Stimulated activated effector memory CD8-positive, alpha-beta T cell treated with anti-CD3 and anti-CD28 coated beads, Interleukin-12 subunit alpha, Interleukin-12 subunit beta, amount 100 ng/mL, for 72 hours (primary cell): ENCODE measurements around the gene KCNMA1.

Source experiments
- ATAC-seq: fragments of 150-1000 bp; cut with Tn5 transposase; 2 replicates; pipeline ENCODE4 v1.10.0; 2021
- DNase-seq, 2 donors: peaks; one replicate each; pipeline ENCODE4 v3.0.0; 2021 to 2022; ENCODE audit warnings: low spot score in 2 of 2
- H3K27ac Mint-ChIP-seq: one replicate; pipeline ENCODE4 v1.8.0; 2022; ENCODE audit warnings: mild to moderate bottlenecking, mixed read lengths
- H3K36me3 Mint-ChIP-seq: one replicate; pipeline ENCODE4 v1.8.0; 2022; ENCODE audit warnings: mild to moderate bottlenecking, mixed read lengths
- H3K4me1 Mint-ChIP-seq: one replicate; pipeline ENCODE4 v1.8.0; 2022; ENCODE audit warnings: mixed read lengths
- H3K4me3 Mint-ChIP-seq: one replicate; pipeline ENCODE4 v1.8.0; 2022; ENCODE audit warnings: mild to moderate bottlenecking, mixed read lengths
- H3K9me3 Mint-ChIP-seq: one replicate; pipeline ENCODE4 v1.8.0; 2022; ENCODE audit warnings: mixed read lengths

The KCNMA1 gene

DNA sequence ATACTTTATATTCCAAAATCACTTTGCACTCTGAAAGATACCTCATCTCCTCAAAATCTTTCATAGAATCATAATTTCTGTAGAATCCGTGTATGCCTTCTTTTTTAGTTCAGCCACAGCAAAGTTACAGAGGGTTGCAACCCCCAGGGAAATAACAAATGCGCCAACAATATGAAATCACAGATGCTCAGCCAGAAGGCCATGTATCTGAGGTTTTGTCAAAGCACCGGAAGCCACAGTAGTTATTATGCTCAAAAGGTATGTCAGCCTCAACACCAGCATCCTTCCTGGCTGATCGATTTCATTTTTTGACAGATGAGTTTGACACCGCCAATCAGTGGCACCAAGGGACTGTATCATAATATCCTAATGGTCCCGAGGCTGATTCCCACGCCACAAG is 204.1 kb downstream of the KCNMA1 start:
- Mint-ChIP-seq H3K4me1 (no peaks in the 10 kb centered on the region), H3K4me3 (no peak overlapping the region), H3K27ac (no peak overlapping the region), H3K36me3 (no peaks in the 10 kb centered on the region), H3K9me3 (no peaks in the 10 kb centered on the region)
- DNase-seq = no peak
- ATAC-seq = no peak

DNA sequence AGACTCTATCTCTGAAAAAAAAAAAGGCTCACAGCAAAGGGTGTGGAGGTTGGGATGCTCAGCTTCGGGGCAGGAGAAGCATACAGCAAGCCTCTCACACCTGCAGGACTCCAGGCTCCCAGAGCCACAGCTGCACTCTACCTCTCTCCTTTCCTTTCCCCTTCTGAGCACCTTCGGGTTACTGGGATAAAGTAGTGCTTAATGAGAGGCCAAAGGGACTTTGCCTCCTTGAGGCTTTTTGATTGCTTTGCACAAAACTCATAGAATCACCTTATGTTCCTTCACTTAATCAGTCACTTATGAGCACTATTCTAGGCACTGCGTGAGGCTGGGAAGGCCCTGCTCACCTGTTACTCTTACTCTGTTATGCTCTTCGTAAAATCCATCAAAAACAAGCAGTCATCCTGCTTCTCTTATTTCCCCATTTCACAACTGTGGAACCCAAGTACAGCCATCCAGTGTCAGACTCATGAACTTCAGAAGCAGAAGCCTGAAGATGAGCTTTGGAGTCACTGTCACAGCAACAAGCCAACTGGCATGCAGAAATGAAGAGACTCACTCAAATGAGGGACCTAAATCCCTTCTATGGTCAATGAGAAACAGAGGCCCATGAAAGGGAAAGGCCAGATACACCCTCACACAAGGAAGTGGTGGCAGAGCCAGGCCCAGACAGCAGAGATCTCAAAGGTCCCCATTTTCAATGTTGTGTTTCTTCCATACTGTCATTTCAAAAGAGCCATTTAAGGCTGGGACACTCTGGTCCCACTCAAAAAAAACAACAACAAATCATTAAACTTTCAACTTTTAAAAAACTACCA is 205.4 kb downstream of the KCNMA1 start:
- Mint-ChIP-seq H3K36me3 (no peaks in the 10 kb centered on the region), H3K4me3 (no peak overlapping the region), H3K27ac (no peak overlapping the region), H3K9me3 (no peaks in the 10 kb centered on the region), H3K4me1 (no peaks in the 10 kb centered on the region)
- DNase-seq (no peak), ATAC-seq (no peak)

DNA sequence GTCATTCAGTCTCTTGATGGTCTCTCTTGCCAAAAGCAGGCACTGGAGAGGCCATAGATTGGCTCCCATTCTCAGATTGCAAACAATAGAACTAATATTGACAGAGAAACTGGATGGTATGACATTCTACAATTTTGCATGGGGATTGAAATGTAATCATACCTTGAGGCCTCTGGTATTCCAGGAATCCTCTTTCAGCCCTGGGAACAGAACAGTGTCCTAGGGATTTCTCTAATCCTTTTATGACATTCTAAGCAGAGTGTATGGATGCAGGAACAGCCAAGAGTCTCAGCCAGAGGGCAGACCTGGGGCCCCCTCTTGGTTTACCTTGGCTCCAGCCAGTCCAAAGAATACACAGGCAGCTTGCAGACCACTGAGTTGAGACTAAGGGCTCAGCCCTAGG is 206.4 kb downstream of the KCNMA1 start:
- Mint-ChIP-seq H3K4me1 (no peaks in the 10 kb centered on the region), H3K27ac (no peak overlapping the region), H3K9me3 (no peaks in the 10 kb centered on the region), H3K4me3 (no peak overlapping the region), H3K36me3 (no peaks in the 10 kb centered on the region)
- DNase-seq (no peak), ATAC-seq (no peak)

DNA sequence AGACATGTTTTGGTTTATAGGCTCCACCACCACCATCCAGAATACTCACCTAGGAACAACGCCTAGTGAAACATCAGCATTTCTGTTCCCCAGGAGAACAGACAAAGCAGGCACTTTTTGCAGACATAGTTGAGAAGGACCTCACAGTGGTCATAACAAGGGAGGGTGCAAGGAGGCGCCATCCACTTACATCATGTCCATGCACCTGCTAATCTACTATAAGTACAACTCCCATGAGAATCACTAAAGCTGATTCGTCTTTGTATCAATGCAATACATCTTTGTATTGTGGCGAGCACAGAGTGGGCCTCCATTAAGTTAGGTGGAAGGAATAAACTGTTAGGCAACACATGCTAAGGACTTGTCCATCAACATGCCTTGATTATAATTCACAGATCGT is 207.1 kb downstream of the KCNMA1 start:
- no peak for DNase-seq
- H3K4me3 Mint-ChIP-seq = no peak overlapping the region
- H3K4me1 Mint-ChIP-seq = no peaks in the 10 kb centered on the region
- no peak overlapping the region for H3K27ac Mint-ChIP-seq
- ATAC-seq = no peak
- no peaks in the 10 kb centered on the region for H3K9me3 Mint-ChIP-seq
- no peaks in the 10 kb centered on the region for H3K36me3 Mint-ChIP-seq

DNA sequence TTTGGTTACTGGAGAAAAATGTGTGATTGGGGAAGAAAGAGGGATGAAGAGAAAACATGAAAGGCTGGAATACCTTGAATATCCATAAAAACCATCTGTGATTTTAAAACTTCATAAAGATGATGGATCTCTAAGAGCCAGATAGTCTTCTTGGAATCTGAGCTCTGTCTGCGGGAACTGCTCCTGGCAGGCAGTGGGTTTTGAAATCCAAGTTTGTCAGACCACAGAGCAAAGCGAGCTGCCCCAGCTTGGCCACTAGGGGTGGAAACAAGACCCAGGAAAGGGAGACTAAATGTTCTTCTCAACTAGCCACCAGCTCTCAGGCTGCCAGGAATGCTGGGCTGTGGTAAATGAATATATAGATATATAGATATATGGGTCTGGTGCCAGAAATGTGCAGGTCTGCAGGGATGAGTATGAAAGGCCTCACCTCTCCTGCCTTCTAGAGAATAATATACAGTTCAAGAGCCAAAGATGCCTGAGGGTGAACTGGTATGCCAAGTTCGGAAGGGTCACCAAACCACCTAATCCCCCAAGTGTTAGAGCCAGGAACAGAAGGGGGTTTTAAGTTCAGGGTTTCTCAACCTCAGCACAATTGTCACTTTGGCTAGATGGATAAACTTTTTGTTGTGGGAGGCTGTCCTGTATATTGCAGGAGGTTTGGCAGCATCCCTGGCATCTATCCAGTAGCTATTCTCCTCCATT is 208.8 kb downstream of the KCNMA1 start:
- Mint-ChIP-seq H3K4me1 (no peaks in the 10 kb centered on the region), H3K9me3 (no peaks in the 10 kb centered on the region), H3K36me3 (no peaks in the 10 kb centered on the region), H3K4me3 (no peak overlapping the region), H3K27ac (no peak overlapping the region)
- no peak for ATAC-seq
- DNase-seq = no peak

DNA sequence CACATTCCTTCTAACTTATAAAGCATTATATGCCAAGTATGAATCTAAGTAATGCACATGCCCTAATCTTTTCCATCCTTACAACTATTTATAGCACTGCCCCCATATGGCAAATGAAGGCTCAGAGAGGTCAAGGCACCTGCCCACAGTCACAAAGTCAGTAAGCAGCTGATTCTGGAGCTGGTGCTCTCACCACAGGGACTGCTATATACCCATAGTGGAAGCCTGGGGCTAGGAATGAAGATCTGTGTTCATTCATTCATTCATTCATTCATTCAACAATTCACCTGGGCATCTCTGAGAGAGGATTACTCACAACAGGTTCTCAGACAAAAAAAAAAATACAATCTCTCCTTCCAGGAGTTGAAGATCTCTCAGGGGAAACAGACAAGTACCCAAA is 213.4 kb downstream of the KCNMA1 start:
- no peaks in the 10 kb centered on the region for H3K4me1 Mint-ChIP-seq
- DNase-seq (no peak), ATAC-seq (no peak)
- H3K9me3 Mint-ChIP-seq = no peaks in the 10 kb centered on the region
- H3K27ac Mint-ChIP-seq = no peak overlapping the region
- no peak overlapping the region for H3K4me3 Mint-ChIP-seq
- H3K36me3 Mint-ChIP-seq = no peaks in the 10 kb centered on the region

DNA sequence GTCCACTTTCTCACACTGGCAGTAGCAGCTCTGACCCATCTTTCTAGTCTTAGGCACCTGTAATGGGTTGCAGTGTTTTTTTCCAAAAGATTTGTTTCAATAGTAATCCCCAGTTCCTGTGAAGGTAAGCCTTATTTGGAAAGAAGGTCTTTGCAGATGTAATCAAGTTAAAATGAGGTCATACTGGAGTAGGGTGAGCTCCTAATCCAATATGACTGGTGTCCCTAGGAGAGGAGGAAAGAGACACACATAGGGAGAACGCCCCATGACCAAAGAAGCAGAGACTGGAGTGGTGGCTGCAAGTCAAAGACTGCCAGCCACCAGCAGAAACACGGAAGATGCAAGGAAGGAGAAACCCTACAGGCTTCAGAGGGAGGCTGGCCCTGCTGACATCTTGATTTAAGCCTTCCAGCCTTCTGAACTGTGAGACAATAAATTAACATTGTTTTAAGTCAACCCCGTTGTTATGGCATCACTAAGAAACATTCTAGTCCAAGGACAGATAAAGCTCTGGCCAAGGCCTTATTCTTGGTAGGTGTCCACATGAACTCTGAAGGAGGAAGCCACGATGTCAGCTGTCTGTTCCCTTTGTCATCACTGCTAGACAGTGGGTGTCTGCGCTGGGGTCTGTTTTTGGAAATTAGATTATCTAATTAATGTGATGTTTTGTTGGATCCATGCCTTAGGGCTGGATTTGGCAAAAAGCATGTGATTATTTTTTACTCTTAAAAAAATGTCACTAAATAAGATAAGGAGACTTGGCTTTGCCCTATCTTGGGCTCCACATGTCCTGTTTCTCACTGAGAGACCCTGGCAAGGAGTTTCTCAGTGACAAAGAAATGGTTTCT is 214.9 kb downstream of the KCNMA1 start:
- ATAC-seq (no peak), DNase-seq (no peak)
- Mint-ChIP-seq H3K36me3 (no peaks in the 10 kb centered on the region), H3K4me1 (no peaks in the 10 kb centered on the region), H3K27ac (no peak overlapping the region), H3K4me3 (no peak overlapping the region), H3K9me3 (no peaks in the 10 kb centered on the region)

DNA sequence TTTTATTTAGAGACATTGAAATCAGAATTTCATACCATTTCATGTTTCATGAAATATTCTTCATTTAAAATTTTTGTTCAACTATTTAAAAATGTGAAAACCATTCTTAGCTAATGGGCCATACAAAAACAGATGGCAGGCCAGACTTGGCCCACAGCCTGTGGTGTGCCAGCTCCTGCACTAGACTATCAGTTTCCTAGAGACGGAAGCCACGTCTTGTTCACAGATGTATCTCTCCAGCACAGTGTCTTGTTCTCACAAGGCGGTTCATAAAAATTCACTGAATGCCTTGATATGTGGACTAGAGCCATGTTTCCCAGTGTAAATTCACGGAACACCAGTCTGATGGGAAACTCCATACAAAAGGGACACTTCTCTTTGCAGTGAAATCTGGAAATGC is 216.0 kb downstream of the KCNMA1 start:
- no peak for DNase-seq
- H3K9me3 Mint-ChIP-seq = no peaks in the 10 kb centered on the region
- no peak for ATAC-seq
- no peaks in the 10 kb centered on the region for H3K36me3 Mint-ChIP-seq
- no peak overlapping the region for H3K27ac Mint-ChIP-seq
- no peaks in the 10 kb centered on the region for H3K4me1 Mint-ChIP-seq
- no peak overlapping the region for H3K4me3 Mint-ChIP-seq

DNA sequence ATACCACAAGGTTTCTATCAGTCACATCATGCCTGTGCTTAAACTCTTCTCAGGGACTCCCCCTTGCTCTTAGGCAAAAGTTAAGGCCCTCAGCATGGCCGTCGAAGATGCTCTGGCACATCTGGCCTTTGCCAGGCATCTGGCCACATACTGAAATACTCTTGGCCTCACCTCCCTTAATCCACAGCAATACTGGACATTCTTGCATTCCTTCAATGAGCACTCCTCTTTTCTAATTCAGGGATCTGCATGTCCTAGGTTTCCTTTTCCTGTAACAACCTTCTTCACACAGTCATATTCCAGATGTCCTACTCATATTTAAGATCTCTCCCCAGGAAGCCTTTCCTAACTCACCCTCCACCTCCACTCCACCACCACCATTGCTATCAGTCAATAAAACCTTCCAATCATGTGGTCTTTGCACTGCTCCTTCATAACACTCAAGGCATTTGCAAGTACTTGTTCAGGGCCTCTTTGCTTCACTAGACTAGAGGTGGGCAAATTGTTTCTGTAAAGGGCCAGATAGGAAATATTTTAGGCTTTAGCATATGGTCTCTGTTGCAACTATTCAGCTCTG is 216.6 kb downstream of the KCNMA1 start:
- no peak overlapping the region for H3K4me3 Mint-ChIP-seq
- no peak for DNase-seq
- no peak for ATAC-seq
- H3K27ac Mint-ChIP-seq = no peak overlapping the region
- H3K36me3 Mint-ChIP-seq = no peaks in the 10 kb centered on the region
- H3K9me3 Mint-ChIP-seq = no peaks in the 10 kb centered on the region
- no peaks in the 10 kb centered on the region for H3K4me1 Mint-ChIP-seq

DNA sequence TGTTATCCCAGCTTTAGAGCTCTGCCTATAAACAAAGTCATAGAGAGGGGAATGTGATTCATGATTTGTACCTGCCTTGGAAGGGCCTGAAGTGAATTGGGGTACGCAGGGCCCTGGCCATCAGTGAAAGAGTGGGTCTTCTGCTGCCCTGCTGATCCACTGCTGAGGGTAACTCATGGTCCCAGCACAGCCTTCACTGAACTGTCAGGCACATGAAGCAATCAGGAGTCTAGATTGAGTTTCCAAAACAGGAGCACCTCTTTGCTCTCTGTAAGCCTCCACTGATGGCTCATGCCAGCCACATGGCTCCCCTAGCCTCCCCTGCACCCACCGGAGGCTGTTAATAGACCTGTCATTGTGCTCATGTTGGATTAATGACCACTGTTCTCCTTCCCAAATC is 217.6 kb downstream of the KCNMA1 start:
- ATAC-seq (no peak), DNase-seq (no peak)
- Mint-ChIP-seq H3K36me3 (no peaks in the 10 kb centered on the region), H3K4me3 (no peak overlapping the region), H3K27ac (no peak overlapping the region), H3K4me1 (no peaks in the 10 kb centered on the region), H3K9me3 (no peaks in the 10 kb centered on the region)

DNA sequence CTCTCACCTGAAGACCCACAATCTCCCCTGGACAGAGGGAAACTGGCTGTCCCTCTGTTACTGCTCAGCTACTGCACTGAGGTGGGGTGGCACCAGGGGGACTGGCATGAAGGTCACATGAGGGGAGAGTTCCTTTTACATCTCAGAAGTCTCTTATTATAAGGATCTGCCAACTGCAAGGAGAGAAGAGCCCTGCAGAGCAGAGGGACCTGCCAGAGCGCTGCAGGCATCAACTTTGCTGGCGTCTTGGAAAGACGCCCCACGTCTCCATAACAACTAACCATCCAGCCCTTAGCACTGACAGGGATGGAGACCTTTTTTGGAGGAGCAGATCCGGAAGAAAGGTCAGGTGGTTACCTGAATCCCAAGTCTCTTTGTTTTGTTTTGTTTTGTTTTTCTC is 218.6 kb downstream of the KCNMA1 start:
- Mint-ChIP-seq H3K4me3 (no peak overlapping the region), H3K27ac (no peak overlapping the region), H3K36me3 (no peaks in the 10 kb centered on the region), H3K9me3 (no peaks in the 10 kb centered on the region), H3K4me1 (no peaks in the 10 kb centered on the region)
- no peak for DNase-seq
- ATAC-seq = no peak

DNA sequence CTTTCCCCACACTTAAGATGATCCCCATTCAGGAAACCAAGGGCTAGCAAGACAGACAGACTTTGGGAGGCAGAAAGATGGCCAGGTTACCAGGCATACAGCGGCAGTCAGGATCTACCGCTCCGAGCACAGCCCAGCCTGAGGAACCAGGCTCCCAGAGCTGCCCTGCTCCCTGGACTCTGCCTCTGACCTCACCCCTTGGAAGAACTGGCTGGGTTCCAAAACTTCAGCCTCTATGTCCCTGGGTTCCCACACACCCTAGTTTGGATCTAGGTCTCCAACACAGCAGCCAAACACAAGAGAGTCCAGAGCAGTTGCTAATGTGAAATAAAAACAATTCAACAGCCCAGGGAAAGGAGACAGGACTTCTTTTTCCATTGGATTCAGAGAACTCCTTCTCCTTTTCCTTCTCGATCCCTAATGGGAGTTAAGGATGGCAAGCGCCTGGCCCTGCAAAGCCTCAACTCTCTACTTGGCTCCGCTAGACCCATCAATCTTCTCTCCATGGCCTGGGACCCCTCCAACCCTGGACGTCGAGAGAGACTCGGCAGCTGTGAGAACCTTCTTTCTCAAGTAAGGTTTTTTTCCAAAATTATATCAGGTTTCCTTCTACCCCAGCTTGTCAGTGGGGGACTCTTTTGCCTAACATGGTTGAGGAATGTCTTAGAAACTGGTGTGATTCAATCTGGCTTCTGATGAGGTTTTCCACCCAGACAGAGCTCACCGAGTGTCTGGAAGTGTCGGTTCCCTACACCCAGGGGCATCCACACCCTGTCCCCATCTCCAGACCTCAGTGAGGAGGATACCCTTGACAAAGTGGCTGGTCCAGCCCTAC is 219.6 kb downstream of the KCNMA1 start:
- DNase-seq = no peak
- ATAC-seq = no peak
- no peaks in the 10 kb centered on the region for H3K9me3 Mint-ChIP-seq
- H3K4me3 Mint-ChIP-seq = no peak overlapping the region
- no peaks in the 10 kb centered on the region for H3K36me3 Mint-ChIP-seq
- H3K4me1 Mint-ChIP-seq = no peaks in the 10 kb centered on the region
- no peak overlapping the region for H3K27ac Mint-ChIP-seq

DNA sequence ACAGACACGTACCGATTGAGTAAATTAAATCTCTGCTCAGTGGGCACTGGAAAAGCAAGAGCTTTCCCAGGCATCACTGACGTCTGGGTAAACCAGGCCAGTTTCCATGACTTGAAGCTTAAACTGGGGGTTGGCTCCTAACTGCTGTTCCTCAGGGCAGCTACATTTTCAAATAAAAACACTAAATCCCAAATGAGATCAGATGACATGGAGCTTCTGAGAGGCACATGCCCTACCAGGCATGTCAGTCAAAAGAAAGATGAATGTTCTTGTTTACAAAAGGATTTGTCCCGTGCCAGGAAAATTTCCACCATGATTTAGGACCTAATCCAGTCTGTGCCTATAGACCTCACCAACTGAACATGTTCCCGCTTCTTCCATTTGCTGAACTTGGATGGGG is 220.2 kb downstream of the KCNMA1 start:
- ATAC-seq = no peak

DNA sequence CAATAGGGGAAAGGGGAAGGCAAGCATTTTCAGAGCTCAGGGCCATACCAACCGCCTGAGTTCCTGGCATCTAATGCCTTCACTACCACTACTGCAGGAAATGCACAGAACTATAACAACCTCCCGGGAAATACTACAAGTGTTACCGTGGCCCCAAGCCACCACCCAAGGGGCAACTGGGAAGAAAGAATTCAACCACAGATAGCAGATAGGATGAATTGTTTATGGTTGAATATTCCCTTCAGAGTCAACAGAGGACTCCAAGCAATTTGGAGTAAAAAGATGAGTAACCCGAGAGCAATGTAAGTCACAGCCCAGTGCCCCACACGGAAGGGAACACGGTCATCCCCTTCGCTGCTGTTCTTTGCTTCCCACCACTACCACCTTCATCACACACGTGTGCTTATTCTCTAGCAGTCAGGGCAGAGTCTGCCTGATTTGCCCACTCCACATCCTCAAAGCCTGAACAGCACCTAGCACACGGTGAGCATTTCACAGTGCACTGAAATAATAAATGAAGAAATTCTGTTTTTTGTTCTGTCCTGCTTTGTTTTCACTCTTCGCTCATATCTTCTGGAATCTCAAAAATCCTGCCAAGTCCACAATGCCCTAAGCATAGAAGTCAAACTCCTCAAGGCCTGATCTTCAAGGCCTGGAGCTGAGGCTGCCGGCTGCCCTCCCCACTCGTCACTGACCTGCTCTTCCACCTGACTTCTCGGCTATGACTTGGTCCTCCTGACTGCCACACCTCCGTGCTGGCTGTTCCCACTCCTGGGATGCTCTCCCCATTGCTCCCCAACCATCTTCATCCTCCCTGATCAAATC is 221.1 kb downstream of the KCNMA1 start:
- no peak overlapping the region for H3K27ac Mint-ChIP-seq
- H3K9me3 Mint-ChIP-seq = no peaks in the 10 kb centered on the region
- no peaks in the 10 kb centered on the region for H3K4me1 Mint-ChIP-seq
- no peak for ATAC-seq
- no peak overlapping the region for H3K4me3 Mint-ChIP-seq
- no peak for DNase-seq
- no peaks in the 10 kb centered on the region for H3K36me3 Mint-ChIP-seq

More for the DNA sequence above, 220.2 kb downstream of the KCNMA1 start:
- H3K36me3 Mint-ChIP-seq = no peaks in the 10 kb centered on the region
- no peak overlapping the region for H3K27ac Mint-ChIP-seq
- no peaks in the 10 kb centered on the region for H3K4me1 Mint-ChIP-seq
- no peak overlapping the region for H3K4me3 Mint-ChIP-seq
- H3K9me3 Mint-ChIP-seq = no peaks in the 10 kb centered on the region
- DNase-seq = no peak
